K562 (cell line): ENCODE measurements around the gene CCDC183. TPM values are rescaled to one million over a fixed set of nuclear protein-coding genes. Genes with fewer than 3 reads are reported as not detected.

ENCODE experiments used
- ATF1 ChIP-seq, 2 experiments: fragments of 450-650 bp in 1 of 2; IDR thresholded peaks; 2 replicates each; pipeline ENCODE4 v1.6.1; 2016; ENCODE audit warnings: missing compliant biosample characterization in 1 of 2, missing genetic modification characterization in 1 of 2
- BCOR ChIP-seq: fragments of 450-650 bp; IDR thresholded peaks from 2 replicates; pipeline ENCODE4 v1.6.1; 2016
- BRF1 ChIP-seq: IDR thresholded peaks from 3 replicates; pipeline ENCODE4 v1.6.1; 2011; ENCODE audit warnings: borderline replicate concordance, mild to moderate bottlenecking; ENCODE audit not compliant: insufficient read length; ENCODE audit errors: extremely low read depth
- CCNT2 ChIP-seq: IDR thresholded peaks from 2 replicates; pipeline ENCODE4 v1.6.1; 2011; ENCODE audit warnings: borderline replicate concordance, low read depth, mild to moderate bottlenecking, moderate library complexity, mixed read lengths, low read length; ENCODE audit not compliant: insufficient read length; ENCODE audit errors: extremely low read depth
- CREM ChIP-seq: IDR thresholded peaks from 2 replicates; pipeline ENCODE4 v1.6.1; 2014; ENCODE audit warnings: antibody characterized with exemption, low read depth
- ETS1 ChIP-seq: conservative IDR thresholded peaks from 2 replicates; pipeline ENCODE4 v1.6.1; 2011; ENCODE audit warnings: low read depth, mild to moderate bottlenecking, low read length; ENCODE audit not compliant: control insufficient read depth
- EWSR1 ChIP-seq: fragments of 450-650 bp; IDR thresholded peaks from 2 replicates; pipeline ENCODE4 v1.6.1; 2018; ENCODE audit warnings: borderline replicate concordance, mild to moderate bottlenecking, low read depth, moderate library complexity; ENCODE audit not compliant: partially characterized antibody
- GMEB1 ChIP-seq: fragments of 250-450 bp; sonication (Bioruptor Pico); IDR thresholded peaks from 2 replicates; pipeline ENCODE4 v1.4.0; 2020; ENCODE audit warnings: mild to moderate bottlenecking
- HMG20A ChIP-seq: fragments of 450-650 bp; formaldehyde crosslinking; conservative IDR thresholded peaks from 2 replicates; pipeline ENCODE4 v1.4.0; 2020; ENCODE audit warnings: mild to moderate bottlenecking, mixed read lengths
- MLX ChIP-seq, 2 experiments: fragments of 450-650 bp in 1 of 2; sonication (generic) in 1 of 2; formaldehyde crosslinking; conservative IDR thresholded peaks; 2 replicates each; pipeline versions ENCODE4 v1.4.0 to v1.8.1; 2020 to 2022; ENCODE audit warnings: mild to moderate bottlenecking in 1 of 2, missing genetic modification reagents in 1 of 2
- NBN ChIP-seq: fragments of 450-650 bp; IDR thresholded peaks from 2 replicates; pipeline ENCODE4 v1.6.1; 2016; ENCODE audit warnings: low read depth, mild to moderate bottlenecking
- RUNX1 ChIP-seq: sonication (generic); IDR thresholded peaks from 2 replicates; pipeline ENCODE4 v1.6.1; 2016; ENCODE audit warnings: antibody characterized with exemption, low read depth
- SAFB2 ChIP-seq: fragments of 200-400 bp; formaldehyde crosslinking; IDR thresholded peaks from 2 replicates; pipeline ENCODE4 v1.6.1; 2018; ENCODE audit warnings: borderline replicate concordance, low read length, low read depth, moderate library complexity; ENCODE audit not compliant: severe bottlenecking
- TOE1 ChIP-seq, 2 experiments: fragments of 450-650 bp in 1 of 2; sonication (generic) in 1 of 2; formaldehyde crosslinking in 1 of 2; IDR thresholded peaks; 2 replicates each; pipeline versions ENCODE4 v1.7.1 to v1.8.0; 2016 to 2022; ENCODE audit warnings: borderline replicate concordance in 2 of 2, mild to moderate bottlenecking in 2 of 2, antibody characterized with exemption in 1 of 2, inconsistent platforms in 1 of 2, low read depth in 1 of 2, missing genetic modification reagents in 1 of 2, moderate library complexity in 1 of 2
- ZNF444 ChIP-seq: fragments of 250-450 bp; sonication (Bioruptor Pico); IDR thresholded peaks from 2 replicates; pipeline ENCODE4 v1.4.0; 2020; ENCODE audit warnings: mild to moderate bottlenecking, moderate library complexity
- ZNF449 ChIP-seq: fragments of 250-450 bp; sonication (Bioruptor Pico); IDR thresholded peaks from 2 replicates; pipeline ENCODE4 v1.8.0; 2022; ENCODE audit warnings: moderate library complexity, mild to moderate bottlenecking, inconsistent platforms
- ZNF518B ChIP-seq: fragments of 250-450 bp; sonication (Bioruptor Pico); IDR thresholded peaks from 2 replicates; pipeline ENCODE4 v1.5.0; 2021; ENCODE audit warnings: mild to moderate bottlenecking, moderate library complexity
- polyA plus RNA-seq, 8 experiments: library from polyadenylated mRNA; depleted of rRNA in 4 of 8; stranded (reverse) in 5 of 8; unstranded in 3 of 8; fragments of >200 nt; fragmentation: Nextera tagmentation in 2 of 8; fragmentation: Illumina TruSeq in 1 of 8; extraction: Ambion mirVana in 2 of 8; extraction: Trizol in 1 of 8; gene quantifications; 2 replicates each; pipeline versions ENCODE4 v1.2.1 to v1.2.3, GENCODE V29; 2011 to 2014; ENCODE audit warnings: inconsistent platforms in 1 of 8, missing spikeins in 1 of 8
- total RNA-seq, 7 experiments: library from RNA; depleted of rRNA in 6 of 7; stranded (reverse); fragments of >200 nt in 6 of 7; fragmentation: Illumina TruSeq in 2 of 7; extraction: Trizol in 2 of 7; gene quantifications; 2 replicates each; pipeline versions ENCODE4 v1.2.1 to v1.2.3, GENCODE V29; 2011 to 2021; ENCODE audit warnings: low replicate concordance in 1 of 7

The CCDC183 gene
- total and polyA plus RNA-seq, 9 of the 15 experiments (the other 6 are each of a cell fraction or from before 2014, with no cell fraction given) = 0.21 to 0.60 (median 0.29) TPM; not detected in 4

- TF ChIP-seq ZNF518B (CRISPR knock-in tag) (no peak), EWSR1 (no peak), ATF1 (CRISPR knock-in tag; IDR thresholded peaks at IDR 0.05) (no peak), ATF1 (tag; IDR thresholded peaks at IDR 0.05) (peak; percentile 30; the same call in 1 of the 2 replicates), SAFB2 (no peak), RUNX1 (no peak), HMG20A (no peak), CREM (no peak), BRF1 (no peak), ZNF444 (no peak), MLX (CRISPR knock-in tag; conservative IDR thresholded peaks at IDR 0.05) (no peak), CCNT2 (peak; percentile 93), TOE1 (IDR thresholded peaks at IDR 0.05; ENCODE audit: borderline replicate concordance) (no peak), TOE1 (CRISPR knock-in tag; IDR thresholded peaks at IDR 0.05; ENCODE audit: borderline replicate concordance, low read depth) (no peak), ETS1 (peak; percentile 57; the same call in 1 of the 2 replicates), NBN (no peak), GMEB1 (CRISPR knock-in tag) (peak; percentile 73), BCOR (peak; percentile 24; the same call in 1 of the 2 replicates), ZNF449 (CRISPR knock-in tag) (no peak)
Measured at GRCh38 chr9:136807281-136808074, 11.3 kb downstream of the CCDC183 start, which contains the start of gene RABL6 (continued).
